Activated CD4-positive, alpha-beta T cell treated with anti-CD3 and anti-CD28 coated beads for 4 hours (primary cell): Measurements from ENCODE around the gene MYLK4.

ENCODE experiments used
- DNase-seq, 2 donors: peaks; one replicate each; pipeline ENCODE4 v3.0.0-alpha.2; 2020

MYLK4 gene

DNA sequence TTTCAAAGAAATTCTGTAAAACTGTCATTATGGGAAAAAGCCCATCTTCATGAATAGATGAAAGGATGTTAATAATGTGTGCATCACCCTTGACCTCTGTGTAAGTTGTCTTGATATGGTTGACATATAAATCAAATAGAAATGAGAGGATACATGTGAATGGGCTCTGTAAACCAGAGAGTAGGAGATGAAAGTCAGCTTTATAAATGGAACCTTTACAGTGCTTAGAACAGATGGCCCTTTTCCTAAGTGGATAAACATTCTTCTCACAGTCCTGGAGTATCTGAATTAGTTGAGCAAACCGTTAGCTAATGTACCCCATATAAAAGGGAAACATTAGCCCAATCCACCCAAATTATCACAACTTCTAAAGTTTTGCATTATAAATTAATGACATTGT, 57.5 kb downstream of the MYLK4 start:
- no peak for DNase-seq

DNA sequence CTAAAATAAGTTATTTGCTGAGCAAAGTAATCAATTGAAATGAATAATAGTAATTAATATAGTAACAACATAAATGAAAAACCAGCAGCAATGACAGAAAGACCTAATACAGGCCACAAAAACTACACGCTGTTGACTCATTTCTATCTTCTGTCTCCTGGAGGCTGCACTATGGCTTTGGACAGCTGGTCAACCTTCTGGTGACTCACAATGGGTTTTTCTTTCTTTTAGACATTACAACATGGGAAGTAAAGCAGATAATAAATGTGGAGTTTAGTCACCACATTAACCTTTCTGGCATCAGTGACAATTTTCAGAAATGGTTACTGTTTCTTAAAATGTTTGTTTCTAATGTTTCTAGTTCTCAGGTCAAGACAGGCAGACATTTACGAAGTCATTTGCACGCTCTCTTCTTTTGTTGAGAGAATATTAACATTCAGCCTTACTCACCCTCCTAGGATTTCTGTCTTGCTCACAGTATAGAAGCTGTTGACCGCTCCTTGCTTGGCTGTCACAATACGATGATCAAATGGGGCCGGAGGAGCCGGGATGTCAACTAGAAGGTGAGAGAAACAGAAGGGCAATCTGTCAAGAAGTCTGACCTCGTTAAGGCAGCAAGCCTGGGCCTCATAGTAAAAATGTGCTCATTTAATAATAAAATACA, 62.2 kb downstream of the MYLK4 start:
- no peak for DNase-seq

DNA sequence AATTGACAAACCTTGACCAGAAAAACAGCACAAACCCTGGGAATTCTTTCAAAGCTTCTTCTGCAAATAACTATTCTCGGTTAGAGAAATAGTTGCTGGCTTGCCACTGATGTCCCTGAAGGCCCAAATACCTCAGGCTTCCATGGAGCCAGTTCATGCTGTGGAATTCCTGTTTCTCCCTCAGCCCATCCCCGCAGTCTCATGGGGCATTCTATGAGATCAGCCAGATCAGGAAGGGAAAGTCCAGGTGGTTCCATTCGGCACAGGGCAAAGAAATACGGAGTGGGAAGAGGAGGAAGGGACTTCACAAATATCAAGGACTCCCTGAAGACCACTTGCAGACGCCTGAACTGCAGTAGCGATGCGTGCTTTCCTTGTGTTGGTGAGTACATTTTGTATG, 63.3 kb downstream of the MYLK4 start:
- no peak for DNase-seq

DNA sequence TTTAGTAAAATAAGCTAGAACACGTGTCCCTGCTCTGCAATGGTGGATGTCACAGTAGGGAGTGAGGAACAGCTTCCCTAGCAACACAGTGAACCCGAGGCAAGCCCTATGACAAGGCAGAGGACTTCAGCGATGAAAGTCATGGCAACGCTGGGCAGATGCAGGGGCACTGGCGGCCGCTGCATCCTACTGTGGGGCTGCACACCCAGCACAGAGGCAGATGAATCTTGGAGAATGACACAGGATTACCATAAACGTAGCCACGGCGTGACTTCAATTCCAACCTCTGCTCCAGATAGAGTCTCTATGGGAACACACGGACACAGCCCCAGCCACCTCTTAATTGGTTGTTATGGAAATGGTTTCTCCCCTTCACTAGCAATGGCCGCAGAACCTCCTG, 64.2 kb downstream of the MYLK4 start:
- DNase-seq: no peak

DNA sequence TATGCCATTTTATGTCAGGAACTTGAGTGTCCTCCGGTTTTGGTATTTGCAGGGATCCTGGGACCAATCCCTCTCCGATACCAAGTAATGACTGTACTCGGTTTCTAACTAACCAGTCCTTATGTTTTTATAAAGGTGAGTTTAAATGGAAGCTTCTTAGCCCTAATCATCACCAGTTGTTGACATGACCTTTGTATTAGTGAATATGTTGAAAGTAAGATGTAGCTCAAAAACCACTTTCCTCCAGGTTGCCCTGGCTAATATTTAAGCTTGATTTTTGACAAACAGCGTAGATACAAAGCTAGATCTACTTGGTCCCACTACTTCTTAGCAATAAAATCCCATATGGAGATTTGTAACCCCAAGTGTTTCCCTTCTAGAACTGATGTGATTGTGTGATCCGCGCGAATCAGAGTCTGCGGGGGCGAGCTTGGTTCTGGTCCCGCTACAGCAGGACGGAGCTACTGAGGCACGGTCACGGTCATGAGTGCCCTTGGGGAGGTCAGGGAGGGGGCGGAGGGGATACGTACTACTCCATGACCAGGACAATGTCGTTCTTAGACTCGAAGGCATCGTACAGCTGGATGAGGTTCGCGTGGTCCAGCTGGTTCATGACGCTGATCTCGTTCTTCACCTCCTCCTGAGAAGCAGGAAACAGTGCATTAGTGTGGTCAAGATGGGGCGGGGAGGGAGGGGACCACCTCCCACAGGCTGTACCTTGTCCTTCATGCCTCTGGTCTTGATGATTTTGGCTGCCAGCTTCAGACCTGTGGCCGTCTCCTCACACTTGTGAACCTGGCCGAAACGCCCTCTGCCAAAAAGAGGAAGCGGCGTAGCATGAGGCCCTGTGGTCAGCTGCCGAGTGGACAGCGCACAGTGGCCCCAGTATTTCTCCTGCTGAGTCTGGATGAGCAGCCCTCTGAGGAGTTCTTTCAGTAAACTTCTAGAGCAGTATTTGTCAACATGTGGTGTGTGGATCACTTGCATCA, 65.7 kb downstream of the MYLK4 start:
- no peak for DNase-seq

DNA sequence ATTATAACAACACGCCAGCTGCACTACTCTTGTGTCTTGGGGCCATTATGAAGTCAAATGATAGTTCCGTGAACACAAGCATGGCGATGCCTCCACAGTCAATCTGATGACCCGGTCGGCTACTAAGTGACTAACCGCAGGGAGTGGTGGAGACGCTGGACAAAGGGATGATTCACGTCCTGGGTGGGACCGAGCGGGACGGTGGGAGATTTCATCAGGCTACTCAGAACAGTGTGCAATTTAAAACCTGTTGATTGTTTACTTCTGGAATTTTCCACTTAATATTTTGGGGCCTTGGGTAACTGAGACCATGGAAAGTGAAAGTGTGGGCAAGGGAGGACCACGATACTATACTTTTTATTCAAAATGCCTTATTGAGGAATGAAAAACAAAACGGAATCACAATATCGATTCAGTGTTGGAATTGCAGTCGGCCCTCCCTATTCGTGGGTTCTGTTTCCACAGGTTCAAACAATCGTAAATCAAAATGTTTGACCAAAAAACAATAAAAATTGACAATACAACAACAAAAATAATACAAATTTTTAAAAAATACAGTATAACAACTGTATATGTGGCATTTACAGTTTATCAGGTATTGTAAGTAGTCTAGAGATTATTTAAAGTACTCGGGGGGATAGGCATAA, 66.5 kb downstream of the MYLK4 start:
- DNase-seq: no peak

DNA sequence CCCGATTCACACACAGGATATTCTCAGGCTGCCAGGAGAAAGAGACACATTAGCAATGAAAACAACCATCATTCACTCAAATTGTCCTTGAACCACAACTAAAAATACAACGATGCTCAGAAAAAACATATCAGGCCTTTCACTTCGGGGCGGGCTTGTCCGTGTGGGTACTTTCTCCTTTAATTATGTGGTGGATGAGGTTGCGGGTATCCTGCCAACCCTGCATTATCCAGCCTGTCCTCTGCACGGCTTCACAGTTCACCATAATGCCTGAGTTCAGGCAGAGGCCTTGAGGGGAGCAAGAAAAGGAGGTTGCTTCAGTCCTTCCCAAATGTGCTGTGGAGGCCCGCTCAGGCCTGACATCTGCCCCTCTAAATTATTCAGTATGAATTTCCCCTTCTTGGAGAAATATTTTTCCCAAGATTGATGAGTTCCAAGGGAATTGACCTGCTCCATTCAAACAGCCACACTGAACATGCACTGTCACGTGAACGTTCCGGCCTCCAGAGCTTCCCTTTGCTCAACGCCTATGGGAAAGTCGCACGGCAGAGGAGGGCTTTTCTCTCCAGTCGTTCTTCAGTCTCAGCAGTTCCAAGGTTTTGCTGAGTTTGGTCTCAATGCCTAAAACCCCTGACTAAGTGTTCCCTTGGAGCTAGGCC, 70.3 kb downstream of the MYLK4 start:
- no peak for DNase-seq

DNA sequence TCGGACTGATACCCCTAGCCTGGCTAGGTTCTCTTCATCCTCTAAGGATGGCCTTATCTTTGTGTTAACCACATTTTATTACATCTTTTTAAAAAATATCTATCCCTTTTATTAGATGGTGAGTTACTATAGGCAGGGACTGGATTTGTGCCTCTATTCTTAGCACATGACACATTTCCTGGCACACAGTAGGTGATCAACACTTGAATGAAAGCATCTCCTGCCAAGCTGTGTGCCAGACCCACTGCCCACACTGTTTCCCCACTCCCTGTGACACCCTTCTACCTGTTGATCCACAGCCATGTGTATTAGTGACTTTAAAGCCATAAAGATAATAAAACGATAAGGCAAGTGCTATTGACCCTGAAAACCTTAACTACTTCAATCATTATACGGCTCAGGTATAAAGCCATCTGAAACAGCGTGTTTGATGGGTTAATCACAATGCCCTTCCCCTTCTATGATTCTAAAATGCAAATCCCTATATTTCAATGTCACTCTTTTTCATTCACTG, 73.6 kb downstream of the MYLK4 start:
- no peak for DNase-seq

DNA sequence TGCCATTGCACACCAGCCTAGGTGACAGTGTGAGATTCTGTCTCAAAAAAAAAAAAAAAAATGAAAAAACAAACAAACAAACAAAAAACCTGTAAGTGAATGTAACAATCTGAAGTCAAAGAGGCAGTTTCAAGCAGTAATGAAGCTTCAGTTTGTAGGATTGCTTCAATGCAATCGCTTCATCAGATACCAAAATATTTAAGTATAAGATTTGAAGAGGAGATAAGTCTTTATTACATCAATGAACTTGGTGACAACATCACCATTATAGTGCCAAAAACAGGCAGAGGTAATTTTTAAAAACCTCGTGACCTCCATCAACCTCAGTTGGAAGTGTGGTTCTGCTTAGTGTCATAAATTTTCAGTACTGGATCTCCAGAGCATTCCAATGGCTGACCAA, 74.7 kb downstream of the MYLK4 start:
- DNase-seq: no peak

DNA sequence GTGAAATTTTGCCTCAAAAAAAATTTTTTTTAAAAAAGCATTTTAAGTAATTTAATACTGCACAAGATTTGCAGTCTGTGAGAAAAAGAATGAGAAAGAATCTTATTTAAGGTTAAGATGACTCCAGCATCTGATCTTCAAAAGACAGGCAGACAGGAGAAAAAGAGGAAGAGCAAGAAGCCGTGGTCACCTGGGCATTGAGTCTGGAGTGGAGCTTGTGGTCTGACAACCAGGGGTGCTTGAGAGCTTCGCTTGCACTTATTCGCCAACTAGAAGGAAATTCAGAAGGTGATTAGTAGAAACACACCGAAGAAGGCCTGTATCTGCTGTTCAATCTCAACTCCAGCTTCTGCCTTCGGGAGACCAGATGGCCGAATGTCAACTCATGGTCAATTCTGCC, 75.9 kb downstream of the MYLK4 start:
- DNase-seq: no peak

DNA sequence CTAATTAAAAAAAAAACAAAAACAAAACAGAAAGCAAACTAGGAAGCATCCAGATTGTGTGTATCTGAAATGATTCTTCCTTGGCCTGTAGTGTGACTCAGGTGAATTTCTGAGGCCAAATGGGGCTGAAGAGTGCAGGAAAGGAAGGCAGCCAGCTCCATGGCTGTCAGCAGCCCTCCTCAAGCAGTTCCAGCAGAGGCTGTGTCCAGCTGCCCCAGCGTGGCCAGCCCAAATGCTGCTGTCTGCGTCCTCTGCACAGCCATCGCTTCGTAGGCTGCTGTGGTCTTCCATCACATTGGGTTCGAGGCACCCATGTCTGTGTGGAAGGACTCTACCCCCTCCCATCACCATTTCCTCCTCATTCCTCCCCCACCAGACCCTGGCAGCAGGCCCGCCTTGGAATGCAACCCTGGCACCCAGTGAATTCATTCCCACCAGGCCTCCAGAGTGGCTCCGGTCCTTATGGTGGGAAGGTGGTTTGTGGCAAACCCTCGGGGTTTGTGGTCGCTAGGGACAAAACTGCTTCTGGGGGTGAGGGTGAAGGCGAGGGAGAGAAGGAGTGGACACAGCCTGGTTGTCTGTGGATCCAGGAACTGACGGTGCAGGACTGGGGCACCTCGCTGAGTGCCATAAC, 81.5 kb downstream of the MYLK4 start:
- DNase-seq: no peak

DNA sequence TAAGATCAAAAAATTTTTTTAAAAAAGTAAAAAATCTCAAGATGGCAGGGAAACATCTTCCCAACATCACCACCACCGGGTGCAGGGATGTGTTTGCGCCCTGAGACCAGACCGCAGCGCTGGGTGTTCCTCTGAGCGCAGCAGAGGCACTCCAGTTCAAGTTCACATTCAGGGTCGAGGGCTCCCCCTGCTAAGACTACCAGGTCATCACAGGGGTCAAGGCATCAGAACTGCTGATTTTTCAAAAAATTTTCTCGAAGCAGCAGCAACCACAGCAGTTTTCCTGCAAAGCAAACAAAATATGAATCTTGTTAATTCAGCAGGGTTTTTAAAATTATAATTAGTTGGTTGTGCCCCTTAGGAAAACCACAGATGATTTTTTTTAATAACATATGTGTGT, 83.1 kb downstream of the MYLK4 start:
- no peak for DNase-seq

DNA sequence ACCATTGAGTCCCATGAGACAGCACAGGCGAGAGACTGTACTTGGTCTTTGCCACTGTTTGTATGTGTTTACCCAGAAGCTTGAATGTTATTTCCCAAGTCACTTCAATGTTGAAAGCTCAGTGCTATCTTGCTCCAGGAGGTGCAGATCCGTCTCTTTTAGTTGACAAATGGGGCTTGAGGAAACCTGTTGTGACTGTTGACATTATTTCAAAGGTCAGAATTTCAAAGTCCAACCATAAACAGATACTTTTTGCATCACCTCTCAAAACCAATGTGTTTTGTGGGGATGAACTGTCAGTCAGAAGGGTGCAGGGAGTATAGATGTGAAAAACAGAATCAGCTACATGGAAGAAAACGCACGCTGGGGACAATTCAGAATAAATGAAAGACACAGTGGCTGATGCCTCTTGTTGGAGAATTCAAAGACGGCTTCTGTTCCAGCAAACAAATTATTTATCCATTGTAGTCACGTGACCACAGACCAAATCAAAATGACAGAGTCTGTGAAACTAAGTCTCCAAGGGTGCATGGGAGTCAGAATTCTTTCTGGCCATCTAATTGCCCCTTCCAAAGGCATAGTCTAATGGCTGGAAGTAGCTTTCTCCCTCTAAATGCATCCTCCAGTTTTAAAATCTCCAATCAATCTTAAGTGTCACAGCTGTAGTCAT, 83.7 kb downstream of the MYLK4 start:
- DNase-seq: no peak

DNA sequence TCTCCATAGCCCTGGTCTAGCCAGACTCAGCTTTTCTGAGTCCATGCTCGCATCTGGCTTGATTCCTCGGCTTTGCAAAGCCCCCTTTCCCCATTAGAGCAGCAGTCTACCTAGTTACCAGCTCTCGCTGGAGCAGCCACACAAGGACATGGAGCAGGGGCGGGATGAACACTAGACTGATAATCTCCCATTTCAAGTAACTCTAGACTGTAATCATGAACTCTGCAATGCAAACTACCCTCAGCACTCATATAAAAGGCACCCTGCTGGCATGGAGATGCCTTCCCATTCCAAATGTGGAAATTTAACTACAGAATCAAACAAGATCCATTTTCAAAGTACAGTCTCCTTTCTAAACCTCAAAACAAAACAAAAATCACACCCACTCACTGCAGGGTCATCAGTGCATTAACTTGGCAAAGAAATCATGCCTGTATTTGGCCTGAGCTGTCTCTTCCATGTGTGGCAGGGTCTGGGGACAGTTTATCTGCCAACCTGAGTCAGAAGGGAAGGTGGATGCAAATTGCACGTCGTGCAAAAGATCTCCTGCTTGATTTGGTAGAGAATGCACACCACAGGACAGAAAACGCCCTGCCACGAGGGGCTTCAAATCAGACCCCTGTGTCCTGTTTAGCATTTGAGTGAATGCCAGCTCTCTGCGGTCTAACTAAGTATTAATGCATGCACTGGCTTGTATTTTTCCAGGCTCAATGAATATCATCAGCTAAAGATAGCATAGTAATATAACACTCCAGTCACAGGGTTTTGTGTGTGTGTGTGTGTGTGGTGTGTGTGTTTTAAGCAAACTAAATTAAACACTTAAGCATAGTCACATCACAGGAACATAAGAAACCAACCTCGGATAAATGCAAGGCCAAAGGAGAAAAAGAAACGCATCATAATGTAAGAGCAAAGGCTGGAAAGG, 85.3 kb downstream of the MYLK4 start:
- no peak for DNase-seq

DNA sequence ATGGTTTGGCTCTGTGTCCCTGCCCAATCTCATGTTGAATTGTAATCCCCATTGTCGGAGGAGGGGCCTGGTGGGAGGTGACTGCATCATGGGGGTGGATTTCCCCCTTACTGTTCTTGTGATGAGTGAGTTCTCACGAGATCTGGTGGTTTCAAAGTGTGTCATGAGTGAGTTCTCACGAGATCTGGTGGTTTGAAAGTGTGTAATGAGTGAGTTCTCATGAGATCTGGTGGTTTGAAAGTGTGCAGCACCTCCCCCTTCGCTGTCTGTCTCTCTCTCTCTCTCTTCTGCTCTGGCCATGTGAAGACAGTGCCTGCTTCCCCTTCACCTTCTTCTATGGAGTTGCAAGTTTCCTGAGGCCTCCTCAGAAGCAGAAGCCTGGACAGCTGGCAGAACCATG, 87.6 kb downstream of the MYLK4 start:
- no peak for DNase-seq

DNA sequence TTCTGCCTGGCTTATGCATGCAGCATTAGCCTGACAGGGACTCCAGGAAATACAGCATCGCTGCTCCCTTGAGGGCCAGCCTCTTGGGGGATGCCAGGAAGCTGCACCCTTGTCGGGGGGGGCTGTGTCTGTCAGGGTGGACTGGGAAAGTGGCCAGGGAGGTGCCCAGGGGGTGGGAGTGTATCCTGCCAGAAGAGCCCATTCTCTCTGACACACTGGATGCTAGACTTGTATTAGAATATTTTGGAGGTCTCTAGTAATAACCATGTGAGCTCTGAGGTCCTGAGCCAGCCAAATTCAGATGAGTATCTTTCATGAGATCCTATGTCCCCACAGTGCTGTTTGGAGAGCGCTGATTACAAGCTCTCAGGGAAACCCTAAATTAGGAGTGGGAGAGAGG, 89.1 kb downstream of the MYLK4 start:
- DNase-seq: no peak

DNA sequence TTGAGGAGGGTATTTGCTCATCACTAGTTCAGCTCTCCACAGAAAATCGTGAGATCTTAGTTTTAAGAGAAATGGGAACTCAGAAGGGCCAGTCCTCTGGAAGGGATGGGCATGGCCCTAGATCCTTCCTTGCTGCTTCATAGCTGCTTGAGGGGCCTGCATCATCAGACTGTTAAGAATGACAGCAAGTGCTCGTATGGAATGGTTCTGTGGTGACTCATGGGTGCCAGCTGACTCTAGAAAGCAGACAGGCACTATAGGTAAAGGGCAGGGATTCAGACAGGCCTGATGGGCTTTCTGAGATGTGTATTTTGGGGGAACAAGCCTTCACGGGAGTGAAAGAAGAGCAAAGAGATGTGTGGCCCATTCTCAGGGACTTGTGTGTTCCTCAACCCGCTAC, 90.8 kb downstream of the MYLK4 start:
- no peak for DNase-seq

DNA sequence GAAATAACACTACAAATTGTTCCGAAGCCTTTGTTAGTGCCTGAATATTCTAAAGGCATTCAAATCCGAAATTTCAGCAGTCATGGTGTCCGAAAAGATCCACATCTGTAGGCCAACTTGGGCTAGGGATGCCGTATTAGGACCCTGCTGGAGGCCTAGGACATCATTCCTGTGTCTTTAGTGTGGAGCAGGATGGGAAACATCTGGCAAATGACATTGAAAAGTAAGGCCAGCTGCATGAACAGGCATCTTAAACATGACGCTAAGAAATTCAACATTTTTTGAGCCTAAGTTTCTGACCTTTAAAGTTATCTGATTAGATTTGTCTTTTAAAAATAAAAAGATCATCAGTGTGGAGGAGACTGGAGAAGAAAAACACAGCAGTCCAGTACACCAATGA, 91.3 kb downstream of the MYLK4 start:
- no peak for DNase-seq

DNA sequence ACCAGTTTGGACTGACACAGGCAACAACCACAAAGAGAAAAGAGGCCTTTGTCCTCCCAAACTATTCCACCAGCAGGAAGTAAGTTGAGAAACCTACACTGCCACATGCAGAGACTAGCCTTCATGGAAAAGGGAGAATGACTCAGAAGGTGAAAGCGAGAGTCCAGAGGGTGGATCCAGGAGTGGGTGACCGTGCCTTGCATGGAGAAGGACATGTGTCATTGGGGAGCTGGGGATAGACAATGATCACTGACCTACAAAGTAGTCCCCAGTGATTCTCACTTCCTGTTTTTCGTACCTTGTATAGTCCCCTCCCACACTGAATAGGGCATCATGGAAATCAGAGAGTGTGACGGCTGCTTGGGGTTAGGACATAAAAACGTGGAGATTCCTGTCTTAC, 91.9 kb downstream of the MYLK4 start:
- no peak for DNase-seq

DNA sequence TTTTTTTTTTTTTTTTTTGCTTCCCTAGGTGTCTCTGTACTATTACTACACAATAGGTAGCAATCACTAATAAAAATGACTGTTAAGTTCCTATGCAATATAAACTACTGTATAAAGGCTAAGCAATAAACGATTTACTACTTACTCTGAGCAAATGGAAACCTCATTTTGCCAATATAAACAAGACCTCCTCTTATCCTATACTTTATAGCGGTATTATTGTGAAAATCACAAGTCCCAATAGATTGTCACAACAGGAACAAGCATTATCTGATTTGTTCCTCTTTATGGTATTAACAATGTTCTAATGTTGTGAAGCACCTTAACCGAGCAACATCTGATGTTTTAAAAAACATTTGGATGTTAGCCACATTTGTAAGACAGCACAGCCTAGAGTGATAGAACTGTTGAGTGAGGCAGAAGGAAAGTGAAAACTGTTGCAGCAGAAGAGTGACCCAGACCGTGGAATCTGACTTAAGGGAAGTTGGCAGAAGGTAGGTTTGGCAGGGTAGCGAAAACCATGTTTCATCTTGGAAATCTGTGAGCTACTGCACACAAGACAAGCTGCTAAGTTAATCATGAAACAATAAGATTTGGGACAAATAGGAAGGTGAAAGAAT, 94.2 kb downstream of the MYLK4 start:
- no peak for DNase-seq
